GM13977 (cell line): Measurements from ENCODE around the gene KLHL28.

ENCODE experiments used
- DNase-seq: peaks from one replicate; pipeline ENCODE4 v3.0.0; 2012; ENCODE audit warnings: low spot score
- CTCF ChIP-seq: IDR thresholded peaks from 2 replicates; pipeline ENCODE4 v1.5.1; 2012; ENCODE audit warnings: mild to moderate bottlenecking, control low read depth; ENCODE audit not compliant: insufficient read depth; ENCODE audit errors: extremely low read depth, missing control alignments
- in situ Hi-C: fragments of 300-500 bp; cut with MboI; formaldehyde crosslinking; loops from one replicate; pipeline ENCODE4 v1.12.0; 2022; ENCODE audit warnings: low sequenced_read_pairs, low pct_unique_long_range_greater_than_20kb, mixed read lengths, inconsistent platforms; ENCODE audit not compliant: unreplicated experiment

KLHL28 gene

GRCh38 chr14:44880791-44881190, 81.0 kb downstream of the KLHL28 start:
- no peak for TF ChIP-seq CTCF
- in situ Hi-C loops = no loop called here
- DNase-seq = no peak
